Pancreas (tissue), 10 donors: ENCODE results near the gene TUBB. TPM values are rescaled to one million over a fixed set of nuclear protein-coding genes. Genes with fewer than 3 reads are reported as not detected.

Experiments
- ATAC-seq, 4 donors: fragments of 200-7000 bp; cut with Tn5 transposase; one replicate each; pipeline versions ENCODE4 v1.8.0 to v1.9.1; 2020; ENCODE audit warnings: mild to moderate bottlenecking in 4 of 4, moderate library complexity in 4 of 4
- DNase-seq, 6 donors: peaks; one replicate each; pipeline ENCODE4 v3.0.0-alpha.2; 2020
- FAIRE-seq: peaks from 2 replicates; lab custom pipeline; 2012; peaks lifted over from hg19 to GRCh38; lab: Jason Lieb, UNC
- H3K27ac ChIP-seq, 4 donors: fragments of 200-600 bp; sonication (generic); 1 replicate in 3 of 4; 2 replicates in 1 of 4; pipeline versions ENCODE4 v1.5.0 to v1.8.0; 2020
- H3K27me3 ChIP-seq, 4 donors: fragments of 200-600 bp; one replicate each; pipeline ENCODE4 v1.8.0; 2021
- H3K36me3 ChIP-seq, 3 donors: fragments of 200-600 bp; sonication (generic) in 1 of 3; one replicate each; pipeline versions ENCODE4 v1.5.0 to v1.8.0; 2020 to 2021
- H3K4me1 ChIP-seq, 3 donors: fragments of 200-600 bp; one replicate each; pipeline ENCODE4 v1.8.0; 2021
- H3K4me3 ChIP-seq, 4 donors: fragments of 200-600 bp; sonication (generic) in 2 of 4; one replicate each; pipeline versions ENCODE4 v1.5.0 to v1.8.0; 2020 to 2021
- H3K9me3 ChIP-seq, 4 donors: fragments of 200-600 bp; one replicate each; pipeline ENCODE4 v1.8.0; 2021
- CTCF ChIP-seq, 4 donors: fragments of 200-600 bp; sonication (generic) in 3 of 4; IDR thresholded peaks; one replicate each; pipeline versions ENCODE4 v1.5.0 to v1.8.0; 2021; ENCODE audit warnings: antibody characterized with exemption in 4 of 4
- WGBS, 2 donors: extraction: QIAGEN DNeasy Blood & Tissue Kit; methylation state at CpG; one replicate each; pipeline ENCODE4 v1.1.7; 2013; 5-methylcytosine and 5-hydroxymethylcytosine counted together
- intact Hi-C, 3 donors: fragments of 100-400 bp; cut with DNase I; formaldehyde crosslinking; loops; one replicate each; pipeline versions ENCODE4 v1.11.1 to v1.14.2; 2022
- polyA plus RNA-seq, 2 donors: library from polyadenylated mRNA; stranded (reverse); fragments of 200-250 nt; gene quantifications; one replicate each; pipeline ENCODE4 v1.2.3, GENCODE V29; 2013
- total RNA-seq, 6 donors: library from RNA; stranded (reverse); fragmentation: NEBNext Ultra II Directional in 4 of 6; extraction: Animal tissue kit (Norgen Biotek cat#: 25700) in 4 of 6; gene quantifications; one replicate each; pipeline versions ENCODE4 v1.2.1 to v1.2.4, GENCODE V29; 2021 to 2023
- donor health status: healthy with polysubstance abuse.
- donor health status: DM: no; HTN: no; CAD: no; lungs with moderate emphysema.
- donor health status: DM: no; HTN: no; CAD: no.
- donor health status: control.
- donor health status: control.
- donor health status: Bipolar disorder and iron deficiency.
- donor health status: DM: yes; HTN: yes; CAD: no.
- donor health status: DM: no; HTN: no; CAD: no.
- donor health status: DM: no; HTN: no; CAD: no.
- donor health status: DM: yes; HTN: yes; CAD: no.

TUBB gene
- total and polyA plus RNA-seq, 8 donors: 66.1 to 171 (median 106) TPM

- Histone ChIP-seq H3K27ac (no peak overlapping the region), H3K4me1 (peaks cover 0 to 11% (median 3%) of the 10 kb centered on the region in 3 donors), H3K4me3 (no peak overlapping the region), H3K27me3 (no peaks in the 10 kb centered on the region), H3K9me3 (no peaks in the 10 kb centered on the region), H3K36me3 (peaks cover 0 to 34% (median 3%) of the 10 kb centered on the region in 3 donors)
- 86 to 91% methylated on average over 12 of the region's 12 CpGs for WGBS, 2 donors
- no peak for TF ChIP-seq CTCF (IDR thresholded peaks at IDR 0.05)
- ATAC-seq (no peak), DNase-seq (no peak), FAIRE-seq (no peak)
- intact Hi-C loops: loop anchor here in 1 of 3 donors (10.0 kb wide), 1 partner anchor 152 kb away; the partner anchor contains the start of gene DDR1
Observed at GRCh38 chr6:30732237-30732943, 12.2 kb downstream of the TUBB start.

GRCh38 chr6:30735668-30736314 is 15.6 kb downstream of the TUBB start:
- H3K4me1 ChIP-seq: peaks cover 0 to 29% (median 13%) of the 10 kb centered on the region in 3 donors
- ATAC-seq: no peak
- H3K27me3 ChIP-seq: no peaks in the 10 kb centered on the region
- no peak for FAIRE-seq
- no peak overlapping the region for H3K27ac ChIP-seq
- no peak for TF ChIP-seq CTCF (IDR thresholded peaks at IDR 0.05)
- DNase-seq: no peak
- intact Hi-C loops: loop anchor here in 1 of 3 donors (10.0 kb wide), 1 partner anchor 149 kb away; the partner anchor contains the start of gene DDR1
- H3K36me3 ChIP-seq: peaks cover 0 to 22% (median 0%) of the 10 kb centered on the region in 3 donors
- no peak overlapping the region for H3K4me3 ChIP-seq
- WGBS, 2 donors: 90 to 91% methylated on average over 8 of the region's 8 CpGs
- H3K9me3 ChIP-seq: no peaks in the 10 kb centered on the region

- intact Hi-C loops: loop anchor here in 1 of 3 donors (10.0 kb wide), 1 partner anchor 146 kb away; the partner anchor contains the start of gene DDR1
- no peak for TF ChIP-seq CTCF (IDR thresholded peaks at IDR 0.05)
- Histone ChIP-seq H3K27me3 (no peaks in the 10 kb centered on the region), H3K27ac (no peak overlapping the region), H3K4me3 (no peak overlapping the region), H3K36me3 (peaks cover 0 to 13% (median 0%) of the 10 kb centered on the region in 3 donors), H3K4me1 (peaks cover 0 to 32% (median 10%) of the 10 kb centered on the region in 3 donors), H3K9me3 (no peaks in the 10 kb centered on the region)
- ATAC-seq (no peak), FAIRE-seq (no peak), DNase-seq (no peak)
- 79 to 80% methylated on average over 6 of the region's 6 CpGs for WGBS, 2 donors
Observed at GRCh38 chr6:30738532-30738931, 18.4 kb downstream of the TUBB start.

- WGBS, 2 donors: 87 to 88% methylated on average over 2 of the region's 2 CpGs
- intact Hi-C loops: no loop called here
- DNase-seq (no peak), ATAC-seq (no peak), FAIRE-seq (no peak)
- TF ChIP-seq CTCF (IDR thresholded peaks at IDR 0.05): no peak
- Histone ChIP-seq H3K9me3 (no peaks in the 10 kb centered on the region), H3K27me3 (no peaks in the 10 kb centered on the region), H3K4me3 (no peak overlapping the region), H3K36me3 (peaks cover 0 to 8% (median 0%) of the 10 kb centered on the region in 3 donors), H3K4me1 (peaks cover 0 to 38% (median 10%) of the 10 kb centered on the region in 3 donors), H3K27ac (no peak overlapping the region)
Observed at GRCh38 chr6:30740540-30740870, 20.4 kb downstream of the TUBB start.
